Peyer's patch (tissue), 4 donors: ENCODE results near the gene FLT4. TPM values are rescaled to one million over a fixed set of nuclear protein-coding genes. Genes with fewer than 3 reads are reported as not detected.

Experiments
- DNase-seq, 3 donors: peaks; one replicate each; pipeline ENCODE4 v3.0.0-alpha.2; 2017 to 2019
- H3K27ac ChIP-seq, 4 donors: fragments of 200-600 bp; sonication (generic); one replicate each; pipeline ENCODE4 v1.5.1; 2016 to 2019
- H3K27me3 ChIP-seq, 2 donors: fragments of 200-600 bp; sonication (generic); one replicate each; pipeline ENCODE4 v1.5.1; 2019
- H3K36me3 ChIP-seq, 3 donors: fragments of 200-600 bp; sonication (generic); one replicate each; pipeline ENCODE4 v1.5.1; 2016 to 2019
- H3K4me1 ChIP-seq, 4 donors: fragments of 200-600 bp; sonication (generic); one replicate each; pipeline ENCODE4 v1.5.1; 2016 to 2019
- H3K4me3 ChIP-seq, 4 donors: fragments of 200-600 bp; sonication (generic); 1 replicate in 3 of 4; 2 replicates in 1 of 4; pipeline ENCODE4 v1.5.1; 2016 to 2019; ENCODE audit warnings: mild to moderate bottlenecking in 1 of 4
- H3K9me3 ChIP-seq, 4 donors: fragments of 200-600 bp; sonication (generic); one replicate each; pipeline ENCODE4 v1.5.1; 2016 to 2019; ENCODE audit warnings: mild to moderate bottlenecking in 1 of 4
- CTCF ChIP-seq, 6 experiments: fragments of 450-650 bp in 4 of 6; fragments of 200-600 bp in 2 of 6; sonication (generic) in 1 of 6; IDR thresholded peaks; one replicate each; pipeline ENCODE4 v1.5.1; 2017 to 2019; ENCODE audit warnings: antibody characterized with exemption in 6 of 6, mild to moderate bottlenecking in 3 of 6, moderate library complexity in 1 of 6
- POLR2A ChIP-seq, 2 donors: fragments of 450-650 bp; IDR thresholded peaks; one replicate each; pipeline ENCODE4 v1.5.1; 2017; ENCODE audit warnings: antibody characterized with exemption in 2 of 2, mild to moderate bottlenecking in 2 of 2, moderate library complexity in 2 of 2
- total RNA-seq, 4 donors: library from RNA; depleted of rRNA; stranded (reverse); fragments of >200 nt; gene quantifications; one replicate each; pipeline ENCODE4 v1.1.0, GENCODE V29; 2016

Gene FLT4
- total RNA-seq: 10 to 100 TPM in 1 of 4 donors, 1 to 10 TPM in 3; 3.9 to 17.3 (median 6.1) TPM

GRCh38 chr5:180649297-180650039 lies at the start of gene FLT4:
Gene FLT4 (minus strand): TSS chr5:180649600. CDS start chr5:180649545, 55 bp downstream.
- peak within 1 kb of the TSS in 1 of 4 donors; percentile 38 for H3K27ac ChIP-seq
- TF ChIP-seq POLR2A (IDR thresholded peaks at IDR 0.05): no peak
- TF ChIP-seq CTCF (IDR thresholded peaks at IDR 0.05): no peak
- peak within 1 kb of the TSS; percentile 8 to 48 (median 40) for H3K4me3 ChIP-seq
- peak in 2 of 3 donors; percentile 27 to 41 for DNase-seq
- H3K4me1 ChIP-seq: peaks cover 0 to 13% (median 3%) of the 10 kb centered on the region in 4 donors
- H3K36me3 ChIP-seq: no peaks in the 10 kb centered on the region
- H3K9me3 ChIP-seq: no peaks in the 10 kb centered on the region
- peaks cover 0 to 16% of the 10 kb centered on the region in 2 donors for H3K27me3 ChIP-seq

GRCh38 chr5:180699042-180699441 lies 49.6 kb upstream of the FLT4 start:
- TF ChIP-seq POLR2A (IDR thresholded peaks at IDR 0.05): no peak
- no peak for TF ChIP-seq CTCF (IDR thresholded peaks at IDR 0.05)
- no peak overlapping the region for H3K4me3 ChIP-seq
- no peak for DNase-seq
- H3K36me3 ChIP-seq: no peaks in the 10 kb centered on the region
- H3K27ac ChIP-seq: no peak overlapping the region
- H3K27me3 ChIP-seq: no peaks in the 10 kb centered on the region
- peaks cover 0 to 7% (median 1%) of the 10 kb centered on the region in 4 donors for H3K9me3 ChIP-seq
- no peaks in the 10 kb centered on the region for H3K4me1 ChIP-seq

DNA sequence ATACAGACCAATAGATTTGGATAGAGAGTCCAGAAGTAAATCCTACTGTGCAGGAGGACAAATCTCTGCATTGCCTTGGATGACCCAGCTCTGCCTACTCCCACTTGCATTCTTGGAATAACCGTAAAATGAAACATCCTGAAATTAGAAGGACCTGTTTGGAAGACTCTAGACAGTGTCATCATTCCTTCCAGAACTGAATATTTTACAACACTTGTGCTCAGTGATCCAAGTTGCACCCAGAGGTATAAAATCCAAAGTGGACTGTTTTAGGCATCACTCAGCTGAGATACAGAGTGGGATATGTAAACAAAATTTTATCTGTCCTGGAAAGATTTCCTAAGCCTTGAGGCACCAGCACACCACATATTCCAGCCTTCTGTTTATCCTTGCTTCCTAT lies 46.7 kb upstream of the FLT4 start:
- no peaks in the 10 kb centered on the region for H3K27me3 ChIP-seq
- H3K36me3 ChIP-seq: no peaks in the 10 kb centered on the region
- no peaks in the 10 kb centered on the region for H3K4me1 ChIP-seq
- H3K27ac ChIP-seq: no peak overlapping the region
- no peak for DNase-seq
- TF ChIP-seq CTCF (IDR thresholded peaks at IDR 0.05) (no peak), POLR2A (IDR thresholded peaks at IDR 0.05) (no peak)
- no peak overlapping the region for H3K4me3 ChIP-seq
- H3K9me3 ChIP-seq: peaks cover 0 to 7% (median 1%) of the 10 kb centered on the region in 4 donors

- Histone ChIP-seq H3K4me3 (no peak overlapping the region), H3K27me3 (no peaks in the 10 kb centered on the region), H3K27ac (no peak overlapping the region), H3K36me3 (no peaks in the 10 kb centered on the region), H3K4me1 (no peaks in the 10 kb centered on the region), H3K9me3 (peaks cover 0 to 7% (median 0%) of the 10 kb centered on the region in 4 donors)
- no peak for TF ChIP-seq POLR2A (IDR thresholded peaks at IDR 0.05)
- TF ChIP-seq CTCF (IDR thresholded peaks at IDR 0.05): no peak
- DNase-seq: no peak
These were observed 43.0 kb upstream of the FLT4 start for GRCh38 chr5:180692429-180692828.

- Histone ChIP-seq H3K36me3 (no peaks in the 10 kb centered on the region), H3K4me1 (no peaks in the 10 kb centered on the region), H3K27ac (no peak overlapping the region), H3K27me3 (no peaks in the 10 kb centered on the region), H3K9me3 (peaks cover 0 to 7% (median 0%) of the 10 kb centered on the region in 4 donors), H3K4me3 (no peak overlapping the region)
- TF ChIP-seq POLR2A (IDR thresholded peaks at IDR 0.05) (no peak), CTCF (IDR thresholded peaks at IDR 0.05) (no peak)
- DNase-seq: no peak
These were observed 41.6 kb upstream of the FLT4 start for GRCh38 chr5:180691046-180691445.
